ENCODE data around the gene MBTD1.
"Not testable (repeated sequence)": the region's sequence is repeated elsewhere in the genome, so short reads cannot be mapped to it uniquely, and the experiment has no call there.

Gene MBTD1

GRCh38 chr17:51189162-51189561 is 70.7 kb downstream of the MBTD1 start:
- DNase-seq (ENCODE audit: low read depth in 2 of 2) = no peak

GRCh38 chr17:51188271-51188833 is 71.5 kb downstream of the MBTD1 start:
- no peak for DNase-seq (ENCODE audit: low read depth in 2 of 2)

GRCh38 chr17:51185763-51186332 is 74.0 kb downstream of the MBTD1 start:
- no peak for DNase-seq (ENCODE audit: low read depth in 2 of 2)

GRCh38 chr17:51184124-51184523 is 75.7 kb downstream of the MBTD1 start:
- DNase-seq (ENCODE audit: low read depth in 2 of 2) = no peak

- DNase-seq (ENCODE audit: low read depth in 2 of 2) = no peak
These were observed 79.4 kb downstream of the MBTD1 start for GRCh38 chr17:51180486-51180885.

- DNase-seq (ENCODE audit: low read depth in 2 of 2) = not testable (repeated sequence)
These were observed 87.8 kb downstream of the MBTD1 start for GRCh38 chr17:51172030-51172429.

- DNase-seq (ENCODE audit: low read depth in 2 of 2) = no peak
These were observed 89.1 kb downstream of the MBTD1 start for GRCh38 chr17:51170736-51171135.

GRCh38 chr17:51169340-51169739 is 90.5 kb downstream of the MBTD1 start:
- DNase-seq (ENCODE audit: low read depth in 2 of 2) = no peak

- peak; percentile 46 to 50 for DNase-seq (ENCODE audit: low read depth in 2 of 2)
These were observed 92.6 kb downstream of the MBTD1 start for GRCh38 chr17:51166987-51167931.

GRCh38 chr17:51166198-51166986 is 93.5 kb downstream of the MBTD1 start, which contains the start of gene NME2:
Gene NME2, plus strand, starts transcription at chr17:51166411. Its CDS starts 420 bp downstream, at chr17:51166831.
- peak in 1 of 2 donors; percentile 72 for DNase-seq (ENCODE audit: low read depth in 2 of 2)

GRCh38 chr17:51165680-51166197 is 94.1 kb downstream of the MBTD1 start:
- DNase-seq (ENCODE audit: low read depth in 2 of 2) = no peak

GRCh38 chr17:51164911-51165679 is 94.8 kb downstream of the MBTD1 start:
- no peak for DNase-seq (ENCODE audit: low read depth in 2 of 2)

GRCh38 chr17:51161541-51161940 is 98.3 kb downstream of the MBTD1 start:
- no peak for DNase-seq (ENCODE audit: low read depth in 2 of 2)

- no peak for DNase-seq (ENCODE audit: low read depth in 2 of 2)
These were observed 100.2 kb downstream of the MBTD1 start for GRCh38 chr17:51159604-51160003.

GRCh38 chr17:51155416-51155815 is 104.4 kb downstream of the MBTD1 start:
- DNase-seq (ENCODE audit: low read depth in 2 of 2) = no peak

GRCh38 chr17:51154176-51154575 is 105.7 kb downstream of the MBTD1 start:
- DNase-seq (ENCODE audit: low read depth in 2 of 2) = no peak

GRCh38 chr17:51153210-51154072 is 106.4 kb downstream of the MBTD1 start, which contains the start of gene NME1:
Gene NME1, plus strand, starts transcription at chr17:51153559. Its CDS starts 2,096 bp downstream, at chr17:51155655.
- DNase-seq (ENCODE audit: low read depth in 2 of 2) = peak; percentile 93 to 95

- DNase-seq (ENCODE audit: low read depth in 2 of 2) = no peak
These were observed 107.1 kb downstream of the MBTD1 start for GRCh38 chr17:51152766-51153209.

- no peak for DNase-seq (ENCODE audit: low read depth in 2 of 2)
These were observed 108.9 kb downstream of the MBTD1 start for GRCh38 chr17:51150932-51151331.

GRCh38 chr17:51149163-51149562 is 110.7 kb downstream of the MBTD1 start:
- no peak for DNase-seq (ENCODE audit: low read depth in 2 of 2)

Data from stimulated activated CD8-positive, alpha-beta memory T cell treated with anti-CD3 and anti-CD28 coated beads, Interleukin-15, amount 100 ng/mL, for 4 hours (primary cell).